GM21576 (cell line): ENCODE results near the gene CAMTA2.
A peak's percentile ranks its signal among the peaks of the same experiment; 100 is the strongest.

Source experiments
- ATAC-seq: cut with Tn5 transposase; IDR thresholded peaks from one replicate; pipeline ENCODE4 v1.9.1; 2021; ENCODE audit warnings: mild to moderate bottlenecking, moderate library complexity; ENCODE audit not compliant: unreplicated experiment

CAMTA2 gene

DNA sequence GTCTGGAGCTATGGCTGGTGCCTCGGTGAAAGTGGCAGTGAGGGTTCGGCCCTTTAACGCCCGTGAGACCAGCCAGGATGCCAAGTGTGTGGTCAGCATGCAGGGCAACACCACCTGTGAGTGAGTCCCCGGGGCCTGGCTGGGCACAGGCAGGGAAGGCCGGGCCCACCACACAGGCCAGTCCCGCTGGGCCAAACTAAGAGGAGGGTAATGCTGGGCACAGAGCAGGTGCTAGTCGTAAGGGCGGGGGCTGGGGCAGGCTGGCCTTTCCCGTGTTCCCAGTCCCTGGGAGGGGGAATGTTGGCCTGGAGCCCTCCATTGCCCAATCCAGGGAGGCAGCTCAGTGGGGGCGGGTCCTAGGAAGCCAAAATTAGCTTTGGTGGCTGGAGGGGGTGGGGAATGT is 12.8 kb upstream of the CAMTA2 start:
- no peak for ATAC-seq

DNA sequence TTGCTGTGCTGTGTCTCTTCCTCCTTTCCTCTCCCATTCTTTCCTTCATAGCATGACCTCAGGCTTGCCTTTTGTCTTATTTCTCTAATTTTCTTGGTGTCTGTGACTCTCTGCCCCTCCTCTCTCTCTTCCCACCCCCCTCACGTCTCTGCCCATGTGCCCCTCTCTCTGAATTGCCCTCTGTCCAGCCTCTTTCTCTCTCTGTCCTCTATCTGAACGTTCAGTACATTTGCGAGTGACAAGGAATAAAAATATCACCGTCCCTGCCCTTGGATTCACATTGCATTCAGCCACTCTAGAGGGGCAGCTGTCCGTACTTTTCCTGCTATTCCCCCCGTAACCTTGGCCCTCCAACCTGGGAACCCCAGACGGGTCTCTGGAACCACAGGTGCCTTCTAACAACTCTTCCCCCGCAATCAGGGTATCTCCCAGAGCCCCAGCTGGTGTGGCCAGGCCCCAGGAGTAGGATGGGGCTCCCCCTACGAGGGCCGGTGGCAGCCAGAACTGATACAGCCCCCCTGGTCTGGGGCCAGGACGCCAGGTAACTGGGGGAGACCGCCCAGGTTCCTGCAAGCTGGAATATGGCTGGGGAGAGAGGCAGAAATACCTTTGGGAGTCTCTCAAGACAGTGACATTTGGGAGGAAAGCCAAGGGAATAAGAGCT is 12.1 kb upstream of the CAMTA2 start:
- no peak for ATAC-seq

- ATAC-seq: no peak
Measured at GRCh38 chr17:4998732-4999429, 11.4 kb upstream of the CAMTA2 start.

DNA sequence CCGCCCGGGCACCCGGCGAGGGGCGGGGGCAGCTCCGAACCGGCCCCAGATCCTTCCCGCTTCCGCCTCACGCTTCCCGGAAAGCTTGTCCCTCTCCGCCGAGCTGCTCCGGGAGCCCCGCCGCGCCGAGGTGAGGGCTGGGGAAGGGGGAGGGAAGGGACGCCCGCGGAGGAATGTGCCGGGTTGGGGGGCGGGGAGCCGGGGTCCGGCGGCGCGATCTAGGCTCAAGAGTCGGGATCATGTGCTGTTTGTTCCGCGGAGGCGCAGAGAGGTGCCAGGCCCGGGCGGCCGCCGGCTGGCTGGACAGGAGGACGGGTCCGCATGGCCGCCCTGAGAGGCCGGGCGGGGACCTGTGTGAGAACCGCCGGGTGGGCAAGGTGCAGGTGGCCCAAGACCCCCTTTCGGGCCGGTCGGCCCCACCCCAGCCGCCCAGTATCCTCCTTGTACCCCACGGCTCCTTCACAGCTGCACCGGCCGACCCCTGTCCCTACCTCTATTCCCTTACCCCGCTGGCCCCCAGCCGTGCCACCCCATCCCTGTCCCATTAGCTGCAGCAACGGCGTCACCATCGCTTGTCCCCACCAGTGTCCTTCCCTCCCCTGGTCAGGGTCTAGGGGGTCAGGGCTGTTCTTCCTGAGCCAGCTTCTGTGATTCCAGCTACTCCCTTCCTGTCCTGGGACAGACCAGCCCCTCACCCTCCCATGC is 10.7 kb upstream of the CAMTA2 start:
- ATAC-seq: peak; percentile 4

- peak; percentile 81 for ATAC-seq
Measured at GRCh38 chr17:4997302-4998026, 10.0 kb upstream of the CAMTA2 start, which contains the start of the genes INCA1 and KIF1C. Gene INCA1, minus strand, starts transcription at chr17:4997522. Its CDS starts 3,085 bp downstream, at chr17:4994437. Gene KIF1C, plus strand, starts transcription at chr17:4997950. Its CDS starts 2,297 bp downstream, at chr17:5000247.

- ATAC-seq: no peak
Measured at GRCh38 chr17:4994081-4994595, 6.7 kb upstream of the CAMTA2 start.

DNA sequence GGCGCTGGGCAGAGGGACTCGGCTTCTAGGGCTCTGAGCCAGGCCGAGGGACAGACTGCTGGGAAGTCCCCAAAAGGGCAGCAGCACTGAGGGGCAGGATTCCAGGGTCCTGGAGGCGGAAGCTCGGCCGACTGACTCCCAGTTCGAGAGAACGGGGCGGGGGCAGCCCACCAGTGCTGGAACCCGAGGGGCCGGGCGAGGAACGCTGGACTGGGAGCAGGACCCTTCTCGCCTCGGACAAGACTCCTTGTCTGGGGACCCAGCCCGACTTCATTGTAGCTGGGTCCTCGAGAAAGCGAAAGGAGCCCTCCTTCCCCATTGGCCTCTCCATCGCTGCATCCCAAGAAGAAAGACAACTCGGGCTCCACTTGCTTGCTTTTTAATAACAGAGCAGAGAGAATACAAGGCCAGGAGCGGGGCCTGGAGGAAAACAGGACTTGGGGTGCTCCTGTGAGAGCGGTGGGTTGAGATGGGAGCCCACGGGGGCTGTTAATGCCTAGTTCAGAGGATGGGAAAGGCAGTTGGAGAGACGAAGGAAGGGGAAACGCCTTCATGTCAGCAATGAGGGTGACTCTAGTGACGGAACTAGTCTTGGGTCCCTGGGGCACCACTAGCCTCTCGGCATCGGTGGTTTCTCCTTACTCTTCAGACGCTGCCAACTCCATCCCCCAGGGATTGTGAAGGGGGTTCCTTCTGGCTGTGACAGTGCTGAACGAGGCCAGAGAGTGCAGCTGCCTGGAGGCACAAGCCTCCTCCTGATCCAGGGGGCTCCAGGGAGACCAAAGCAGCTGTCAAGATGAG is 492 bp upstream of the CAMTA2 start:
- ATAC-seq: no peak

GRCh38 chr17:4986403-4986802 is 1.1 kb downstream of the CAMTA2 start:
- ATAC-seq: no peak

DNA sequence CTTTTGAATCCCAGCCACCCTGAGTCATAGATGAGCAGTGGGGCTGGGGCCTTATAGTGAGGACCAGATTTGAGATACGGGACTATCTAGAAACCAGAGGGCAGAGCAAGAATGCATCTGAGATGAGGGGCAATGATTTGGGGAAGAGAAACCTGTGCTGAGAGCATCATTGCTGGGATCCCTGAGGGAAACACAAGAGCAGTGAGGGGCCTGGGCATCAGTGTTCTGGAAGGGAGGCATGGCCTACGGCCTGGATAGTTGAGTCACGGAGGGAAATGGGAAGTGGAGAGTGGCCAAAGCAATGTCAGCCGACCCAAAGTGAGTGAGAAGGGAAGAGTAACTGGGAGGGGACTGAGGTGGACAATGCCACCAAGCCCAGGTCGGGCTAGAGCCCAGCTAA is 5.2 kb downstream of the CAMTA2 start:
- no peak for ATAC-seq

- ATAC-seq: no peak
Measured at GRCh38 chr17:4980644-4981216, 6.7 kb downstream of the CAMTA2 start.

- ATAC-seq: no peak
Measured at GRCh38 chr17:4978726-4979125, 8.7 kb downstream of the CAMTA2 start.

- no peak for ATAC-seq
Measured at GRCh38 chr17:4974115-4974670, 13.3 kb downstream of the CAMTA2 start.

DNA sequence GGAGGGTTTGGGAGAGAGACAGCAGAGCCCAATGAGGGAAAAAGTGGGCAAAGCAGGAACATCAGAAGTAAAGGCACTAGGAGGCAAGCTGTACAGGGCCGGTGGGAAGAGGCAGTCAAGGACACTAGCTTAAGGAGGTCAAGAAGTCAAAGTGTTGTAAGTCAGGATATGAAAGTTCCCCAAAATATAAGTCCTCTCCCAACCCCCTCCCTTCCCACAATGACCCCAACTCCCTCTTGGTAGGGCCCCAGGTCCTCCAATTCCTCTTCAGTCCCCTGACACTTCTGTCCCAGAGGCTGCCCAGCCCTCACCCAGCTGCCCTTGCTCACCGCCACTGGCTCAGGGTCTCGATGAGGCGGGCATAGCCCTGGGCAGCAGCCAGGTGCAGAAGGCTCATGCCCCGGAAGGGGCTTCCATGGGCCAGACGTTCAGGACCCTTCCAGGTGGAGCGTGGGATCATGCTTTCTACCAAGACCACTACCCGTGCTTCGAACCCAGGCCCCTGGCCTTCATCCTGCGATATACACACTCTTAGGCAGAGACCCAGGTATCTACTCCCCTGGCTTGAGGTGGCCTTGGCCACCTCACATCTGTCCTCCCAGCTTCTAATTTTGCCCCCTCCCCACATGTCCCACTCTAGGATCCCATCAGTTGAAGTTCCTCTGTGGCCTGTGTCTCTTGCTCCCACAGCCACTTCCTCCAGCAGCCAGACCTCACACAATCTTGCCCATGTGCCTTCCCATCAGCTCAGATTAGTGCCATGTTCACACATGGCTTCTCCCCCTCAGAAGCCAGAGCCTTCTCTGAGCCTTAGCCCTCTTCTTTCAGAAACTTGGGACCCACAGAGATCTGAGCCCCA is 14.0 kb downstream of the CAMTA2 start:
- ATAC-seq: no peak

GRCh38 chr17:4972752-4973151 is 14.7 kb downstream of the CAMTA2 start:
- ATAC-seq: no peak

GRCh38 chr17:4972322-4972721 is 15.2 kb downstream of the CAMTA2 start:
- no peak for ATAC-seq

GRCh38 chr17:4971826-4972225 is 15.6 kb downstream of the CAMTA2 start:
- no peak for ATAC-seq

DNA sequence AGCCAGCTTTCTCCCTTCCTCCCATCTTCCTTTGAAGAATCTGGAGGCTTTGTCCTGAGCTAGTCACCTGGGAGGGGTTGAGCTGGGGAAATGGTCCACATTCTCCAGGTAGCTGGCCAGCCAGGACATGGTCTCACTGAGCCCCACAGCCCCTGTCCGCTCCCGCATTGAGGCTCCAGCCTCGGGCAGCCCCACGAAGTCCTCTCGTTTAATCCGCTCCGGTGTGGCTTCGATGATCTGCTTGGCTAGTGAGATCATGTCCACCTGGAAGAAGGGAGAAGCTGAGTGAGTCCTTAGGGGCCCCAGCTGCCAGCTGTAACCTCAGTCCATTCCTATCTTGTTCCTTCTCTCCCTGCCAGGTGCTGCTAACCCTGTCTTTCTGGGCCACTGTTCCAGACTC is 17.2 kb downstream of the CAMTA2 start:
- no peak for ATAC-seq

DNA sequence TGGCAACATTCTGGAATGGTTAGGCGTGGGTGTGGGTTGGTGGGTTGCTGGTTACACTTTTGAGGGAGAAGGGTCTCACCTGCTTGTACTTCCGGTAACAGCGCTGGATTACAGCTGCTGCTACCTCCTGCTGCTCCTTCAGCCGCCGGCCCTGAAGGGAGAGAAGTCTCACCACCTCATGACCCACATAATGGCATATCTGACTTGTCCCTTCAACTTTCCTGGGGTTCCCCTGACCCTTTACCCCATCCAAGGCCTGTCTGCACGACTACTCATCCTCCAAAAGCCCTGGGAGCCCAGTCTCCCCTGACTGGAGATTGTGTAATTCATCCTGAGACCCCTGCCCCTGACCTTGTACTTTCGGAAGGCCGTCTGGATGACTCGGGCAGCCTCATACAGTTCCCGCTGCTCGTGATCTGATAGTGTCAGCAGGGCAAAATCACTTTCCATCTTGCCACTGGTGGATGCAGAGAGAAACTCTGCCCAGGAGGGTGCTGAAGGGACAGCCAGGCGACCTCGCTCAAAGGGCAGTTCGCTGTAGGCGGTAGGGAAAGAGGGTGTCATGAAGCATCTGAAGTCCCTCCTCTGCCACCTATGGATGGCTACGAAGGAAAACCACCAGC is 17.8 kb downstream of the CAMTA2 start:
- ATAC-seq: no peak
